OCI-LY1 (cell line): ENCODE measurements around the gene KIF25.
A peak's percentile ranks its signal among the peaks of the same experiment; 100 is the strongest.

Experiments
- H2AFZ ChIP-seq: fragments of 200-600 bp; sonication (generic), shearing (Covaris generic); 2 replicates; pipeline ENCODE4 v1.6.0; 2014; ENCODE audit warnings: antibody characterized with exemption, mild to moderate bottlenecking, low read length
- H3F3A ChIP-seq: fragments of 200-600 bp; sonication (generic), shearing (Covaris generic); 2 replicates; pipeline ENCODE4 v1.6.0; 2014; ENCODE audit warnings: mild to moderate bottlenecking, antibody characterized with exemption, low read length, moderate library complexity; ENCODE audit not compliant: insufficient read depth
- H3K27ac ChIP-seq: fragments of 200-600 bp; sonication (generic); 2 replicates; pipeline ENCODE4 v1.5.1; 2014; ENCODE audit warnings: low read length, mixed run types, mild to moderate bottlenecking, low read depth; ENCODE audit not compliant: poor library complexity, severe bottlenecking
- H3K27me3 ChIP-seq: fragments of 200-600 bp; sonication (generic); 2 replicates; pipeline ENCODE4 v1.6.0; 2014; ENCODE audit warnings: antibody characterized with exemption, mild to moderate bottlenecking, low read length, moderate library complexity; ENCODE audit not compliant: insufficient read depth
- H3K36me3 ChIP-seq: fragments of 200-600 bp; sonication (generic); 2 replicates; pipeline ENCODE4 v1.6.1; 2014; ENCODE audit warnings: mild to moderate bottlenecking, antibody characterized with exemption, low read length, moderate library complexity, mixed read lengths; ENCODE audit not compliant: insufficient read depth
- H3K4me1 ChIP-seq: fragments of 200-600 bp; sonication (generic); 2 replicates; pipeline ENCODE4 v1.5.1; 2014; ENCODE audit warnings: mild to moderate bottlenecking, low read length, moderate library complexity; ENCODE audit not compliant: insufficient read depth, severe bottlenecking
- H3K4me2 ChIP-seq: fragments of 200-600 bp; sonication (generic), shearing (Covaris generic); 2 replicates; pipeline ENCODE4 v1.6.1; 2014; ENCODE audit warnings: low read length
- H3K4me3 ChIP-seq: fragments of 200-600 bp; sonication (generic); 2 replicates; pipeline ENCODE4 v1.5.1; 2014; ENCODE audit warnings: low read length, low read depth, mild to moderate bottlenecking, mixed read lengths; ENCODE audit not compliant: poor library complexity, severe bottlenecking
- H3K79me2 ChIP-seq: fragments of 200-600 bp; shearing (Covaris generic); 2 replicates; pipeline ENCODE4 v1.6.1; 2016; ENCODE audit warnings: mixed run types, low read length, mixed read lengths; ENCODE audit not compliant: insufficient read depth
- H3K9ac ChIP-seq: fragments of 200-600 bp; sonication (generic), shearing (Covaris generic); 2 replicates; pipeline ENCODE4 v1.6.1; 2014; ENCODE audit warnings: mild to moderate bottlenecking, low read length, mixed read lengths
- H3K9me2 ChIP-seq: fragments of 200-600 bp; sonication (generic), shearing (Covaris generic); 2 replicates; pipeline ENCODE4 v1.6.1; 2014; ENCODE audit warnings: low read depth, mild to moderate bottlenecking, low read length, mixed read lengths
- H3K9me3 ChIP-seq: fragments of 200-600 bp; shearing (Covaris generic); 2 replicates; pipeline ENCODE4 v1.6.1; 2014; ENCODE audit warnings: low read length, mixed read lengths
- H4K20me1 ChIP-seq: fragments of 200-600 bp; sonication (generic), shearing (Covaris generic); 2 replicates; pipeline ENCODE4 v1.6.0; 2016; ENCODE audit warnings: mild to moderate bottlenecking, low read length; ENCODE audit not compliant: insufficient read depth
- EZH2 ChIP-seq: fragments of 200-600 bp; sonication (generic), shearing (Covaris generic); IDR thresholded peaks from 2 replicates; pipeline ENCODE4 v1.8.0; 2017; ENCODE audit warnings: borderline replicate concordance, mixed run types, mild to moderate bottlenecking, antibody characterized with exemption, low read length, moderate library complexity, mixed read lengths
- TF ChIP-seq, protein P1 (sequence below): fragments of 200-600 bp; sonication (generic), shearing (Covaris generic); IDR thresholded peaks from 2 replicates; pipeline ENCODE4 v1.5.1; 2017; ENCODE audit warnings: mild to moderate bottlenecking, antibody characterized with exemption, low read length, moderate library complexity, mixed read lengths

KIF25 gene

DNA sequence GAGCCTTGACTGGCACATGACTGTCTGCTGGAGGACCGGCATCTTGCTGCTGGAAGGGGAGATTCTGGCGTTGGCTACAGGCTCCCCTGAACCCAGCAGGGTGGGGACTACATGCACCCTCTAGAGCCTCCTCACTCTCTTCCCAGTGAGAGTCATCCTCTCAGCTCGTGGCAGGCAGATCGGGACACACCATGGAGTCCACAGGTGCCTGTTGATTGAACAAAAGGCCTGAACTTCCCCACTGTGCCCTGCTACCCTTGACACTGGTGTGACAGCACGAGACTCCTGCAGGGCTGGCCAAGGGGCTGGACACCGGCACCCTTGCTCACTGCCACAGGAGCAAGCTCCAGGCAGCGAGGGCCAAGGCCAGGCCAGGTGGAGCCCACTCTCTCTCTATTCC is 73.3 kb downstream of the KIF25 start:
- no peaks in the 10 kb centered on the region for H4K20me1 ChIP-seq
- H3K4me2 ChIP-seq: no peak overlapping the region
- TF ChIP-seq, protein P1, sequence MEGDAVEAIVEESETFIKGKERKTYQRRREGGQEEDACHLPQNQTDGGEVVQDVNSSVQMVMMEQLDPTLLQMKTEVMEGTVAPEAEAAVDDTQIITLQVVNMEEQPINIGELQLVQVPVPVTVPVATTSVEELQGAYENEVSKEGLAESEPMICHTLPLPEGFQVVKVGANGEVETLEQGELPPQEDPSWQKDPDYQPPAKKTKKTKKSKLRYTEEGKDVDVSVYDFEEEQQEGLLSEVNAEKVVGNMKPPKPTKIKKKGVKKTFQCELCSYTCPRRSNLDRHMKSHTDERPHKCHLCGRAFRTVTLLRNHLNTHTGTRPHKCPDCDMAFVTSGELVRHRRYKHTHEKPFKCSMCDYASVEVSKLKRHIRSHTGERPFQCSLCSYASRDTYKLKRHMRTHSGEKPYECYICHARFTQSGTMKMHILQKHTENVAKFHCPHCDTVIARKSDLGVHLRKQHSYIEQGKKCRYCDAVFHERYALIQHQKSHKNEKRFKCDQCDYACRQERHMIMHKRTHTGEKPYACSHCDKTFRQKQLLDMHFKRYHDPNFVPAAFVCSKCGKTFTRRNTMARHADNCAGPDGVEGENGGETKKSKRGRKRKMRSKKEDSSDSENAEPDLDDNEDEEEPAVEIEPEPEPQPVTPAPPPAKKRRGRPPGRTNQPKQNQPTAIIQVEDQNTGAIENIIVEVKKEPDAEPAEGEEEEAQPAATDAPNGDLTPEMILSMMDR: no peak
- TF ChIP-seq EZH2: no peak
- H3K9ac ChIP-seq: no peak overlapping the region
- no peaks in the 10 kb centered on the region; the same call in 1 of the 2 replicates for H3K27me3 ChIP-seq
- no peaks in the 10 kb centered on the region for H3K9me2 ChIP-seq
- no peaks in the 10 kb centered on the region for H3K4me1 ChIP-seq
- no peaks in the 10 kb centered on the region for H3K9me3 ChIP-seq
- H3K27ac ChIP-seq: no peak overlapping the region
- H3K36me3 ChIP-seq: no peaks in the 10 kb centered on the region
- no peaks in the 10 kb centered on the region for H3K79me2 ChIP-seq
- no peak overlapping the region for H2AFZ ChIP-seq
- no peak overlapping the region for H3K4me3 ChIP-seq
- H3F3A ChIP-seq: no peaks in the 10 kb centered on the region

DNA sequence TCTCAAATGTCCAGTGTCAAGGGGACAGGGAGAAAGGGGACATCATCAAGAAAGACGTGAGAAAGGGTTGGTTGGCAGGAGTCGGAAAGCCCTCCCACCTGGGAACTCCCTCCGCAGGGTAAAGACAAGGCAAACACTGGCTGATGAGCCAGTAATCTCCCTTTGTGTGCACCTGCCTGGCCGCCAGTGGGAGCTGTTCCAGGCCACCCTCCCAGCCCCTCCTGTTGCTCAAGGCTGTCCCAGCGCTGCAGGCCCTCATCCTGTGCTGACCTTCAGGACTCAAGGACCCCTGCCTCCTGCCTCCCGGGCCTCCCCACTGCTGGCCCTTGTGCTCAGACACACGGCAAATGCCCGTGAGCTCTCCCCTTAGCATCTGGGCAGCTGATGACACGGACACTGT is 74.1 kb downstream of the KIF25 start:
- Histone ChIP-seq H4K20me1 (no peaks in the 10 kb centered on the region), H3K4me2 (no peak overlapping the region), H3K27ac (no peak overlapping the region), H3K9me2 (no peaks in the 10 kb centered on the region), H3K79me2 (no peaks in the 10 kb centered on the region), H2AFZ (no peak overlapping the region), H3K36me3 (no peaks in the 10 kb centered on the region), H3K4me3 (no peak overlapping the region), H3F3A (no peaks in the 10 kb centered on the region), H3K9ac (no peak overlapping the region), H3K4me1 (no peaks in the 10 kb centered on the region), H3K9me3 (no peaks in the 10 kb centered on the region), H3K27me3 (no peaks in the 10 kb centered on the region; the same call in 1 of the 2 replicates)
- TF ChIP-seq, protein P1: peak; percentile 32; the same call in 1 of the 2 replicates
- no peak for TF ChIP-seq EZH2

DNA sequence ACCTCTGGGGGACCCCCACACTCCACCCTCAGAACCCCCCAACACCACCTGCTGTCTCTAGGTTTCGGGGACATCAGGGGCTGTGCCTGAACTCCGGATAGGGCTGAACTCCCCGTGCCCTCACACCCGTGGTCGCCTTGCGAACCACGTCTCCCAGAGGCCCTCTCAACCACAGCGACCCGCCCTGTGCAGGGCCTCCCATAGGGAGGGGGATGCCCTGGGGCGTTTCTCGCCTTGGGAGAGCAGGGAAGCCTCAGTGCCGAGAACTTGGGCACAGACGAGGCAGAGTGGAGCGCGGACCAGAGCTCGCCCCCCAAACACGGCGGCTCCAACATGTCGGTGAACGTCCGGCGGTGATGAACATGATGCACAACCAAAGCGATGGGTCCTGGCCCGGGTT is 74.8 kb downstream of the KIF25 start:
- no peak overlapping the region for H3K4me2 ChIP-seq
- no peaks in the 10 kb centered on the region for H3K79me2 ChIP-seq
- H3K4me3 ChIP-seq: no peak overlapping the region
- no peak overlapping the region for H3K27ac ChIP-seq
- H3K27me3 ChIP-seq: no peaks in the 10 kb centered on the region; the same call in 1 of the 2 replicates
- no peaks in the 10 kb centered on the region for H3K9me3 ChIP-seq
- H3K9me2 ChIP-seq: no peaks in the 10 kb centered on the region
- no peaks in the 10 kb centered on the region for H3F3A ChIP-seq
- no peak overlapping the region for H2AFZ ChIP-seq
- H4K20me1 ChIP-seq: no peaks in the 10 kb centered on the region
- H3K4me1 ChIP-seq: no peaks in the 10 kb centered on the region
- no peaks in the 10 kb centered on the region for H3K36me3 ChIP-seq
- no peak for TF ChIP-seq EZH2
- TF ChIP-seq, protein P1: no peak
- H3K9ac ChIP-seq: no peak overlapping the region
